ENCODE results near the gene HAUS7.

The HAUS7 gene

DNA sequence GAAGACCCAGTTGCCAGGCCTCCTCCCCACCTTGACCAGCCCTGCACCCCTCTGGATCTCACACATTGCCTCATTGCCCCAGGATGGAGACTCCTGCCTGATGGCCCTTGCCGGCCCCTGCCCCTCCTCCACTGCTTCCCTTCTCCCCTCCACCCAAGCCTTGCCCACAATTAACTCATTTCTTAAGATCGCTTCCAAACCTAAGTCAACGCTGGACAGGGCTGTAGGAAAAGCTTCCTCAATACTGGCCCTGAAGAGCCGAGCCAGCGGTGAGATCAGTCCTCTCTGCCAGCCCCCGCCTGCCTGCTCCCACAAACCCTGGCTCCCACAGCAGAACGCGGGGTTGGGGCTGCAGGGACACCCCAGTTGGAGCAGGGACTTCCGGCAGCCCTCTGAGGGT is 7.5 kb upstream of the HAUS7 start:
- DNase-seq (ENCODE audit: low read depth in 1 of 2, low spot score in 1 of 2) = no peak

DNA sequence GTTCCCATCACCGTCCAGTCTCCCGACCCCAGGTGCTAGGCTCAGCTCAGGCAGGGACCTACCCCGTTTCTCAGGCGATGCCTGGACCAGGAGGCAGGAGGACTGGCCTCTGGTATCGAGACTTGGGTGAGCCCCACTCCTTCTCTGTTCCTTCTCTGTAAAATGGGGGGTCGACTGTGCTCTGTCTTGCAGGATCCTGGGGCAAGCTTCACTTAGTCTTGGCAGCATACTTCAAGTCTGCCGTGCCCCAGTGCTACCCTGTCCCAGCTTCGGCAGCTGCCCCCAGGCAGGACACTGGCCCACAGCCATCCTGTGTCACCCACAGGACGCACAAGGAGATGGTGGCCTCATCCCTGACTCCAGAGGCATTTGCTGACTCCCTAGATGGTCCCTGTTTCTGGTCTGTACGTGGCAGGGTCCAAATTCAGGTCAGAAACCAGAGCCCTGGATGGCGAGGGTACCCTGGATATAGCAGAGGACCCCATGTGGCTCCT is 7.0 kb upstream of the HAUS7 start:
- no peak for DNase-seq (ENCODE audit: low read depth in 1 of 2, low spot score in 1 of 2)

DNA sequence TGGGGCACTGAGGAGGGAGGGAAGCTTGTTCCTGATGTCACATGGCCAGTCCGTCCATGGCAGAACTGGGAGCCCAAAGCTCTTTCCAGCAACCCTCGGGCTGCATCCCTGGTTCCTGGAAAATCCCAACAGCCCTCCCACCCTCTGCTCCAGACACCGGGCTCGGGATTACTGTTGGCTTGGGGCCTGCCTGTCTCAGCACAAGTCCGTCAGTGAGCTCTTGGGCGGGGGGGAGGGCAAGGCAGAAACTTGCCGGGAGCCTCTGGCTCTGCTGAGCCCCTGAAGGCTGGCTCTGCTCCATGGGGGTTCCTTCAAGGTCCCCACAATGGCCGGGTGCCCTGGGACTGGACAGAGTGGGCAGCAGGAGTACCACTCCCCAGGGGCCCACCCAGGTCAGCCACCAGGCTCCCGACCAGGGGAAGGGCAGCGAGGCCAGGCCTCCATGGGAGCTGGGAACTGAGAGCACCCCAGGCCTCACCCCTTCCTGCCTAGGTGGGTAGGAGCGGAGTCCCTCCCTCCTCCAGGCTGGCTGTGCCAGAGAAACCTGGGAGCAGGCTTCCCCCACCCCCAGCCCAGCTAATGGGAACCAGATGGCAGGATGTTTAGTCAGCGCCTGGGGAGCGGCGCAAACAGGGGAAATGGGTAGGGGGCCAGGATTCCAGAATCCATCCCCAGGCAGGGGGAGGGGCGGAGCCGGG is 6.4 kb upstream of the HAUS7 start:
- DNase-seq (ENCODE audit: low read depth in 1 of 2, low spot score in 1 of 2) = no peak

DNA sequence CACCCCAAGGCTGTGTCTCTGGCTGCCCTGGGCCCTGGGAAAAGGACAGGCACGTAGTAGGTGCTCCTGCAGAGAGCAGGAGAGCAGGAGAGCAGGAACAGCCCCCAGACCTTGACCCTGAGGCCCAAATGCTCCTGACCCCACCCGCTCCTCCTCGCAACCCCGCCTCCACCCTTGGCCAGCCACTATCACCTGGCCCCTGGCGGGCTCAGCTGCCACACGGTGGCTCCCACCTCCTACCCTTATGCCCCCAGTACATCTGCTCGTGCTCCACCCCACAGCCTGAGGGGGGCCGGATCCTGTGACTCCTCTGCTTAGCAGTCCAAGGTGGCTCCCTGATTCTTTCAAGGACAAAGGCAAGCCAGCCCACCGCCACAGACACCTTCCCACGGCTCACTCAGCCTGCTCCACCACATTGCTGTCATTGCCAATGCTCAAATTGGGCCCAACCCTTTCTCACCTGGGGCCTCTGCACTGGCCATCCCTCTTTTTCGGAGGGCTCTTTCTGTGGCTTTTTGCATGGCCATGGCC is 5.4 kb upstream of the HAUS7 start:
- DNase-seq (ENCODE audit: low read depth in 1 of 2, low spot score in 1 of 2) = no peak

DNA sequence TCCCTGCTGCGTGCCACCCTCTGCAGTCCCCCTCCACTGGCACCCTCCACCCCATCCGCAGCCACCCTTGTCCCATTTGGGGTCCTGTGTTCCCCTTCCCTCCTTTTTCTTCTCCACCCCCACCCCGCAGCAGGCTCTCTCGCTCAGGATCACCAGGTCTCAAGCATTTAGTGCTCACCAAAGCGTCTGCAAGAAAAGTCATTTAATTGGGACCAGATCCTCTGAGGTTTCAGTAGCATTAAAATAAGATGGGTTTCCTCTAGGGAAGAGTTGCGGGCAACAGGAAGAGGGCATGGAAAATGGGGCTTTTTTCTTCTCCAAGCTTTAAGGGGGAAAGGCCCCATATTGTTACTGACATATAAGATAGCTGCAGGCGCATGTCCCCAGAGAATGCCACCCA is 4.9 kb upstream of the HAUS7 start:
- no peak for DNase-seq (ENCODE audit: low read depth in 1 of 2, low spot score in 1 of 2)

DNA sequence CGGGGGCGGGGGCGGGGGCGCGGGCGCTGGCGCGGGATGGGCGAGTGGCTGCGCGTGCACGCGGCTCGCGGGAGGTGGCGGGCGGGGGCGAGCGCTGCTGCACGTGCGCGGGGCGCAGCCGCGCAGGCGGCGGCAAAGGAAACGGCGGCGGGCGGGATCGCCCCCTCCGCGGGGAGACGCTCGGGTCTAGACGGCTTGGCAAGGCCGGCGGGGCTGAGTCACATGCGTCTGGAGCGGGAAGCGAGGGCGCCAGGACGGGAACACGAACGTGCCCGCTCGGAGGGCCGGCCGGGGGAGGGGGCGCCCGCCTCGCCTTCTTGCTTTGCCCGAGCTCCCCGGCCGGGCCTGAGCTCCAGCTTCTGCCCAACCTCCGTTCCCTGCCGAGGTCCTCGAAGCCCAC is 4.3 kb upstream of the HAUS7 start:
- DNase-seq (ENCODE audit: low read depth in 1 of 2, low spot score in 1 of 2) = peak; percentile 17 to 33

DNA sequence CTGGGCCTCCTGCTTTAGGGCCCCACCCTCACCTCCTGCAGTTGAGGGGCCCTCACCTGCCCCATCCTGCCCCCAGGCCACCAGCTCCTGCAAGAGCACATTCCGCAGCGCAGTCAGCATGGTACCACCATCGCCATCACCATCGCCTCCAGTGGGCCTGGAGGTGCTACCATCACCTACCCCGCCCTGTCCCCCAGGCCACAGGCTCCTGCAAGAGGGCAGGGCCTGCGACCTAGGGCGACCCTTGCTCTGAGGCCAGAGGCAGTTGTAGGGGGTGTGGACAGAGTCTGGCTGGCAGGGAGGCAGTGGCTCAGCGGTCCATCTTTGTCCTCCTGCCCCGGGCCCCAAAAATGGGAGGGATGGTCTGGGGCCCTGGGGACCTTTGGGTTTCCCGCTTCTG is 3.9 kb upstream of the HAUS7 start:
- DNase-seq (ENCODE audit: low read depth in 1 of 2, low spot score in 1 of 2) = no peak

DNA sequence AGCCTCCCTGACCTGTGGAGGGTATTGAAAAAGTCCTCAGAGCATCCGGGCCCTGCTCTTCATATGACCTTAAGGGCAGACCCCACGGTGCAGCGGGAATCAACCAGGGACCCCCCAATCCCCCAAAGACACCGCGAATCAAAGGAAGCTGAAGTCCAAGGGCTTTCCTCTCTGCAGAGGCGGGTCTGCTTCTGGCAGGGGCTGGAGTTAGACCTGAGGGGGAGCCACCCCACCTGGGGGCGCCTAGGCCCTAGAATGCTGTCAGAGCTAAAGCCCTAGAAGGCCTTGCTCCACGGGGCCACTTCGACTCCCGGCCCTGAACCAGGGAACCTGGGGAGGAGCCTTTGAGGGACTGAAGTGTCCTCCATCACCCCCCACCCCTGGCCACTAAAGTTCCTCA is 2.8 kb upstream of the HAUS7 start:
- DNase-seq (ENCODE audit: low read depth in 1 of 2, low spot score in 1 of 2) = no peak

DNA sequence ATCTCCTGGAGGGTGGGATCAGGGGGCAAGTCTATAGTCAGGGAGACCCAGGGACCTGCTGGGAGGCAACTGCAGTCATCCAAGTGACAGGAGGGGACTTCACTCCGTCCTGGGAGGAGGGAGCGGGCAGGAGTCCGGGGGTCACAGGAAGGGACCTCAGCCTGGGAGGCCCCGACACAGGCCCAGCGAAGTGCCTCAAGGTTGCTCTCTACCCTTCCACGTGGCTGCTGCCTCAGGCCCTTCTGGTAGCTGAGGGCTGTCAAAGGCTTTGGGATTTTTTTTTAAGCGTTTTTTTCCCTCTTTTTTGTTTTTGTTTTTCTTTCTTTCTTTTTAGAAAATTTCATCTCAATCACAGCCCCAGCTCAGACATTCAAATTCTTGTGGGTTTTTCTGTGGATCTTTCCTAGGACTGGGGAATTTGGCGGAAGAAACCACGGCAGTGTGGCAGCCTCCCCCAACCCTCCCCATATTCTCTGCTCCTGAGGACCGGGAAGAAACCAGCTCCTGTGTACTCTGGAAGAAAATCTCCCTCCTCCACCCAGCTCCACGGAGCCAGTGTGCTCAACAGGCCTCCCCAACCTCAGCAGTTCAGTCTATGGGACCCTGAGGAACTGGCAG is 1.4 kb upstream of the HAUS7 start:
- no peak for DNase-seq (ENCODE audit: low read depth in 1 of 2, low spot score in 1 of 2)

DNA sequence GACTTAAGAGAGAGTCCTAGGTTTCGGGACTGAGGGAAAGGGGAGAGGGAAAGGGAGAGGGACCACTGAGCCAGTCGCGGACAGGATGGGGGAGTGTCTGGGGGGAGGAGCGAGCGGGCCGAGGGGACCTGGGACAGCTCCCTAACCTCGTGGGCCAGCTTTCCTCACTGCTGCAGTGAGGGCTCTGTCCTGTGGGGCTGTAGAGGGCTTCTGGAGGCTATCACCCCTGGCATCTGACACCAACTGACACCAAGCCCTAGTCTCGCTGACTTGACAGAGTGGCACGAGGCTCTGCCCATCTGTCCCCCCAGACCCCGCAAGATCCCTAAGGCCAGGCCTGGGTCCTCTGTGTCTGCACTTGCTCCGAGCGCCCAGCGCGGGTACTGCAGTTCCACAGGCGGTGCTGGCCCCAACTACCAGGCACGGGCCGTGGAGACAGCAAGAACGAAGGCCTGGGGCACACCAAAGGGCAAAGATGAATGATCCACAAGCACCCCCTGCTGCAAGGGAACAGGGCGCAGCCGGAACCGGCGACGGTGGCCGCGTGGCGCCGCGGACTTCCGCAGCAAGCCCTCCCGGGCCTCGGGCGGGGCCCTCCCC is 465 bp downstream of the HAUS7 start:
- DNase-seq (ENCODE audit: low read depth in 1 of 2, low spot score in 1 of 2) = peak in 1 of 2 donors; percentile 3

DNA sequence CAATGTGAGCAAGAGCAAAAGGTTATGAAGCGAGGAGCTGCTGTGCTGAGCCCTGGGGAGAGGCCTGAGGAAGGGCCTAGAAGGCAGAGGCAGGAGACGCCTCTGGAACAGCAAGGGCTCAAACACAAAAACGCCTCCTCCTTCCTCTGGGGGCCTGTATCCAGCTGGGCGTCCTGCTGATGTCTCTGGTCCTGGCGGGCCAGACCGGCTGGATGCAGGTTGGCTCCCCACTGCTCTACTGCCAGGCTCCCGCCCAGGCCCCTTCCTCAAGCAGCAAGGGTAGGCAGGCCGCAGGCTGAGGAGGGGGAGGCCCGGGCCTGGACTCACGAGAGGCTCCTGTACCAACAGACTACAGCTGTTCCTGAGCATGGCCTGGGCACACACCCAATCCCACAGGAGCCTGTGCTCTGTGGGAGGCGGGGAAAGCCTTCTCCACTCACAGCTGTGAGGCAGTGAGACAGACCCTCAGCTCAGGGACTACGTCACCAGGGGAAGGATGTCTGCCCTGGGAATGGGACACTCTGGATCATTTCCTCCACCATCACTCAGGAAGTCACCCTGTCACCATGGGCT is 2.3 kb downstream of the HAUS7 start:
- DNase-seq (ENCODE audit: low read depth in 1 of 2, low spot score in 1 of 2) = no peak

DNA sequence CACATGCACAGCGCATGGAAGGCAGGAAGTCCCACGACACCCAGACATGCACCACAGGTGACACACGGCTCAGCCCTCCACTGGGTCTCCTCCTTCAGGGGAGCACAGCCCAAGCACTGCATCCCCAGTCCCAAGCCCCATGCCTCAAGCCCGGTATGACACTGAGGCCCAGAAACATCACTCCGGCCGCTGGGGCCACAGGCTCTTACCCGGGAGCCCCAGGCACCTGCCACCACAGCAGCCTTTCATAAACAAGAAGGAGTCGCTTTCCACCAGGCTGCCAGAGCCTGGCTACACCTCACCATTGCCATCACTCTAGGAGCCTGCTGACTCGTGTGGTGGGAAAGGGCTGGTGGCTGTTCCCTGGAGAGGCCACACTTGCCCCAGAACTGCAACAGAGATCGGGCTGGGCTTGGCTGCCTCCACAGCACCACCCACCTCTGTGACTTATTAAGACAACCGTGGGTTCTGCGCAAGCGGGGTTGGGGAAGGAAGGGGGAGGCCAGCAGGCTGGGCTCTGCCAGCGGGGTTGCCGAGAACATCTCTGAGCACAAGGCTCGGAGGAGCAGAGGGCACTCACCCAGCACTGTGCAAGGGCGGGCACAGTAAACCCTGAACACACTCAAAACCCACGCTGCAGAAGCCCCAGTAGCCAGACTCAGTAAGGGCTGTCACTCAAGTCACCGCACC is 4.5 kb downstream of the HAUS7 start:
- no peak for DNase-seq (ENCODE audit: low read depth in 1 of 2, low spot score in 1 of 2)

DNA sequence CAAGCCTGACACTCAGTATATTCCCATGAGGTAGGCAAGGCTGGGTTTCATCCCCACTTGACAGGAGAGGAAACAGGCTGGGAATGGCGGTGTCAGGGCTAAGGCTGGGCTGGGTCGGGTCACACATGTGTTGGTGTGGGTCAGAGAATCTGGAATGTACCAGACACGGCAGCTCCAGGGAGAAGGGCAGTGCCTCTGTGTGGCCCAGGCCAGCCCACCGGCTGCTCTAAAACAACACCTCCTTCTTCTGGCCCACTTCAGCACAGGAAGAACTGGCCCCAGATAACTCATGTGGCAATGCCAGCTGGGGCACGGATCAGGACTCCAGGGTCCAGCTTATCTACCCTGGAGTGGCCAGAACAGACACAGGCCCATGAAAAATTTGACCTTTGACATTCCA is 6.3 kb downstream of the HAUS7 start:
- no peak for DNase-seq (ENCODE audit: low read depth in 1 of 2, low spot score in 1 of 2)

DNA sequence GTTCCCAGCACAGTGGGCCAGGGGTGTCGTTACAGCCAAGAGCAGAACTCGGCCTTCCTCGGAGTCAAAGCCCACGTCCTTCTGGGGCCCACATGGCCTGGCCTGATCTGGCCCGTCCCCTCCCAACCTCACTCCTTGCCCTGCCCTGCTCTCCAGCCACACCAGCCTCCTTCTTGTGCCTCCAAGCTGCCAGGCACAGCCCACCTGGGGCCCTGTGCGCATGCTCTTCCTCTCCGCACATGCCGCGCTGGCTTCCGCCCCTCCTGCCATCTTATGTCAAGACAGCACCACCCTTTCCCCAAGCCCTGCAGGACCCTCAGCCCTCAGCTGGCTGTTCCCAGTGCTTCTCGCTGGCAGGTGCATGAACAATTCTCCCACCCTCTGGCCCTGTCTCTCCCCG is 6.8 kb downstream of the HAUS7 start:
- no peak for DNase-seq (ENCODE audit: low read depth in 1 of 2, low spot score in 1 of 2)

DNA sequence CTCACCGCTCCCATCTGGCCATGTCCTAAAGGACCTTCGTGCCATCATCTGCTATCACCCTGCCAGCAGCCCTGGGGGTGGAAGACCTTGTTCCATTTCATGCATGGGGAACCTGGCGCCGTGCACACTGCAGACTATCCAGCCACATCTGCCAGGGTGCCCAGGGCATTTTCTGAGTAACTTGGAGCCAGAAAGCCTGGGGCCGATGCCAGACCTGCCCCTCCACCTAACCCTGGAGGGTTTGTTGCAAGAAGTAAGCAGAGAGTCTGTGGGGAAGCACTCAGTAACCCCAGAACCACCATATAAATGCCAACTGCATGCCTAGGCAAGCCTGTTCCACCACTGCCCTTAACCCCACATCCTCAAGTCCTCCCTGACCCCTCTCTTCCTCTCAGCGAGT is 7.3 kb downstream of the HAUS7 start:
- DNase-seq (ENCODE audit: low read depth in 1 of 2, low spot score in 1 of 2) = no peak

DNA sequence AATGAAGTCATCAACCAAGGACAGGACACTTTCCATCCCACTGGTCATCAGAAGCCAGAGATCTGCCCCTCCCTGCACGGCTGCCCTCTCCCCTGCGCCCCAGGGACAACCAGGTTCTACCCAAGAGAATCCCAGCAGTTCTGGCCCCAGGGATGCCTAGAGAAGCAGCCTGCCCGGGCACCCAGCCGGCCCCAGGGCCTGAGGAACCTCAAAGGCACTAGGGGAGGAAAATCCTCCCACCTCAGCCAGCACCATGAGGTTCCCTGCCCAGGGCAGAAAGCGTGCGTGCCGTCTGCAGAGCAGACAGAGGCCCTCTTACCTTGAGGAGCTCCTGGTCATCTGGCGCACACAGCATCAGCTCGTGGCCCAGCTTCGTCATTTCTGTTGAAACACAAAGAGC is 8.1 kb downstream of the HAUS7 start:
- no peak for DNase-seq (ENCODE audit: low read depth in 1 of 2, low spot score in 1 of 2)

DNA sequence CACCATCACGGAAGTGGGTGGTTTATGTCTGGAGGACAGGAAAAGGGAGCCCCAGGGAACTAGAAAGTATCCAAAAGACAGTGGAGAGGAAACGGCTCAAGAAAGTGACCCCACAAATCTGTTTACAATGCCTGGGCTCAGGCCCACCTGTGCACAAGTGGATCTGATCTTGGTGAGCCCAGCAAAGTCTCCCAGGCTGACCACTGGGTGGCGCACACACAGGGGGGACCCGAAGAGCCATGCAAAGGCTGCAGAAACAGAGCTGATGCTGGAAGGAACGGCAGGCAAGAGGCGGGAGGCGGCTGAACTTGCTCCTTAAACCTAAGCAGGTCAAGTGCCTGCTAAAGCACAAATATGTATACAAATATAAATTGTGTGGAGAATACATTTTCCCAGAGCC is 9.6 kb downstream of the HAUS7 start:
- DNase-seq (ENCODE audit: low read depth in 1 of 2, low spot score in 1 of 2) = peak; percentile 7 to 32

DNA sequence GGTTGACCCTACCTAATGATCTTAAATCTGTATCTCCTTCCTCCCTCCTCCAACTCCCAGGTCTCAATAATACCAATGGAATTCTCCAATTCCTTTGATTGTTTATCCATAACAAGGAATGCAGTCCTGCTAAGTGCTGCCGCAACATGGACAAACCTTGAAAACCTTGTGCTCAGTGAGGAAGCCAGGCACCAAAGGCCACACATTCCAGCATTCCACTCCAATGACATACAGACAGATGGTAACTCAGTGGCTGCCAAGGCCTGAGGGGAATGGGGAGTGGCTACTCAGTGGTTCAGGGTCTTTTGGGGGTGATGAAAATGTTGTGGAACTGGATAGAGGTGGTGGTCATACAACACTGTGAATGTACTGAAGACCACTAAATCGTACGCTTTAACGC is 10.4 kb downstream of the HAUS7 start:
- no peak for DNase-seq (ENCODE audit: low read depth in 1 of 2, low spot score in 1 of 2)

DNA sequence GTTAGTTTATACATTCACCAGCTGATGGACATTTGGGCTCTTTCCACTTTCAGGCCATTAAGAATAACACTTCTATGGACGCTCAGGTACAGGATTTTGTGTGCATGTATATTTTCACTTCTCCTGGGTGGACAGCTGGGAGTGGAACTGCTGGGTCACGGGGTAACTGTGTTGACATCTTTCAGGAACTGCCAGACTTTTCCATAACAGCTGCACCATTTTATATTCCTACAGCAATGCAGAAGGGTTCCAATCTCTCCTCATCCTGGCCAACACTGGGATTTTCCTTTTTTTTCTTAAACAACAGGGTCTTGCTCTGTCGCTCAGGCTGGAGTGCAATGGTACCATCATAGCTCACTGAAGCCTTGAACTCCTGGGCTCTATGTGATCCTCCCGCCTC is 11.9 kb downstream of the HAUS7 start:
- DNase-seq (ENCODE audit: low read depth in 1 of 2, low spot score in 1 of 2) = no peak

DNA sequence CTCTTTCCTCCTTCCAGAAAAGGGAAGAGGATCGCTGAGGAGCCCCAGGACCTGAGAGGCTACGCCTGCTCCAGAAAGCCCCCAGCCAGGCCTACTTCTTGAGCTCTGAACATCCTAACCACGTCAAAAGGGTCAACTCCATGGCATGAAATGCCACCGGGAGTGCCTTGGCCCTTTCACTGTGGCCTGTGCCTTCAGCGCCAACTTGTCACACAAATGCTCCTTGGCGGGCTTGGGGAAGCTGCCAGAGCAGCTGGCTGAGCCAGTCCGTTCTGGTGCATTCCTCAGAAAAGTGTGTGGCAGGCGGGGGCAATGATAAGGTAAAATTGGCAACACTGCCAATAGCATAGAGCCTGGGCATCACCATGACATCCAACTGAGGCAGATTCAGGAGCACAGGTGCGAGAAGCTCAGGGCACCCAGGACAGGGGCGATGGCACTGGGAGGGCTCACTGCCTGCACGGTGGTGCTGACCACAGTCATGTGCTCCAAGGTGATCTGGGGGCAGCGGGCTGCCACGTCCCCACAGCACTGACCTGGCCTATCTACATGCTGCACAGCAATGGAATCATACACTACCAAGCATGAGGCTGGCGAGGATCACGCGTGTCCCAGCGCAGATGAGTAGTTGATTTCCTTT is 12.4 kb downstream of the HAUS7 start:
- no peak for DNase-seq (ENCODE audit: low read depth in 1 of 2, low spot score in 1 of 2)
